GM23338 (cell line): ENCODE results near the gene GPR39. TPM values are rescaled to one million over a fixed set of nuclear protein-coding genes. Genes with fewer than 3 reads are reported as not detected.

Experiments used
- ATAC-seq: fragments of 200-7000 bp; cut with Tn5 transposase; 3 replicates; pipeline ENCODE4 v1.9.1; 2020
- DNase-seq: peaks from one replicate; pipeline ENCODE4 v3.0.0-alpha.2; 2015; ENCODE audit warnings: low spot score
- H2AFZ ChIP-seq: fragments of 200-600 bp; sonication (generic); 2 replicates; pipeline ENCODE4 v1.8.0; 2016; ENCODE audit warnings: antibody characterized with exemption, mild to moderate bottlenecking, moderate library complexity
- H3F3A ChIP-seq: fragments of 200-600 bp; sonication (generic); replicated peaks from 2 replicates; pipeline ENCODE4 v1.8.0; 2017; ENCODE audit warnings: antibody characterized with exemption, mixed run types, low read depth
- H3K27ac ChIP-seq: fragments of 200-600 bp; sonication (generic); 2 replicates; pipeline ENCODE4 v1.6.1; 2016; ENCODE audit warnings: low read depth
- H3K27me3 ChIP-seq: fragments of 200-600 bp; sonication (generic); 2 replicates; pipeline ENCODE4 v1.8.0; 2016; ENCODE audit warnings: mild to moderate bottlenecking, mixed run types, moderate library complexity; ENCODE audit not compliant: insufficient read depth
- H3K36me3 ChIP-seq: fragments of 200-600 bp; sonication (generic); 2 replicates; pipeline ENCODE4 v1.8.0; 2016; ENCODE audit warnings: mild to moderate bottlenecking; ENCODE audit not compliant: insufficient read depth
- H3K4me1 ChIP-seq: fragments of 200-600 bp; sonication (generic); 2 replicates; pipeline ENCODE4 v1.8.0; 2016; ENCODE audit warnings: mild to moderate bottlenecking, moderate library complexity; ENCODE audit not compliant: insufficient read depth
- H3K4me2 ChIP-seq: fragments of 200-600 bp; sonication (generic); 2 replicates; pipeline ENCODE4 v1.7.1; 2017; ENCODE audit warnings: mixed run types
- H3K4me3 ChIP-seq: fragments of 200-600 bp; sonication (generic); 2 replicates; pipeline ENCODE4 v1.6.1; 2016; ENCODE audit warnings: mixed run types
- H3K79me2 ChIP-seq: fragments of 200-600 bp; sonication (generic); replicated peaks from 2 replicates; pipeline ENCODE4 v1.8.0; 2017; ENCODE audit warnings: mild to moderate bottlenecking; ENCODE audit not compliant: insufficient read depth
- H3K9me2 ChIP-seq: fragments of 200-600 bp; sonication (generic); 2 replicates; pipeline ENCODE4 v1.8.0; 2017; ENCODE audit not compliant: insufficient read depth
- H4K20me1 ChIP-seq: fragments of 200-600 bp; sonication (generic); replicated peaks from 2 replicates; pipeline ENCODE4 v1.8.0; 2017; ENCODE audit warnings: mild to moderate bottlenecking; ENCODE audit not compliant: insufficient read depth
- H3K27ac Mint-ChIP-seq: 2 replicates; pipeline ENCODE4 v1.8.0; 2020; ENCODE audit warnings: inconsistent platforms, mild to moderate bottlenecking, moderate library complexity, mixed read lengths
- H3K27me3 Mint-ChIP-seq: 3 replicates; pipeline ENCODE4 v1.8.0; 2022; ENCODE audit warnings: low read depth, mild to moderate bottlenecking, moderate library complexity, mixed read lengths, inconsistent platforms; ENCODE audit not compliant: insufficient read depth, poor library complexity
- H3K36me3 Mint-ChIP-seq: 3 replicates; pipeline ENCODE4 v1.8.0; 2021; ENCODE audit warnings: low read depth, mild to moderate bottlenecking, inconsistent platforms, moderate library complexity, mixed read lengths
- H3K4me1 Mint-ChIP-seq: 3 replicates; pipeline ENCODE4 v1.8.0; 2020; ENCODE audit warnings: mild to moderate bottlenecking, inconsistent platforms, mixed read lengths
- H3K4me3 Mint-ChIP-seq: 3 replicates; pipeline ENCODE4 v1.8.0; 2021; ENCODE audit warnings: moderate library complexity, mild to moderate bottlenecking, inconsistent platforms, mixed read lengths
- H3K9me3 Mint-ChIP-seq: 3 replicates; pipeline ENCODE4 v1.8.0; 2020; ENCODE audit warnings: moderate library complexity, mild to moderate bottlenecking, inconsistent platforms, mixed read lengths
- CREB1 ChIP-seq: fragments of 250-450 bp; sonication (Bioruptor Pico); IDR thresholded peaks from 2 replicates; pipeline ENCODE4 v1.5.0; 2020; ENCODE audit warnings: low read depth, mild to moderate bottlenecking, moderate library complexity
- EZH2 ChIP-seq: fragments of 200-600 bp; sonication (generic); IDR thresholded peaks from one replicate; pipeline ENCODE4 v1.8.0; 2017; ENCODE audit warnings: antibody characterized with exemption, mild to moderate bottlenecking, low read depth; ENCODE audit not compliant: unreplicated experiment
- EZH2phosphoT487 ChIP-seq: fragments of 200-600 bp; sonication (generic); IDR thresholded peaks from one replicate; pipeline ENCODE4 v1.8.1; 2018; ENCODE audit warnings: antibody characterized with exemption; ENCODE audit not compliant: unreplicated experiment
- JUNB ChIP-seq: IDR thresholded peaks from one replicate; pipeline ENCODE4 v1.6.1; 2016; ENCODE audit warnings: antibody characterized with exemption; ENCODE audit not compliant: unreplicated experiment
- NANOG ChIP-seq: IDR thresholded peaks from 2 replicates; pipeline ENCODE4 v1.6.1; 2016; ENCODE audit warnings: antibody characterized with exemption, borderline replicate concordance
- POLR2AphosphoS5 ChIP-seq: IDR thresholded peaks from 2 replicates; pipeline ENCODE4 v1.6.1; 2016; ENCODE audit warnings: antibody characterized with exemption, low read depth
- STAT1 ChIP-seq: IDR thresholded peaks from one replicate; pipeline ENCODE4 v1.6.1; 2016; ENCODE audit warnings: antibody characterized with exemption; ENCODE audit not compliant: unreplicated experiment
- ZNF114 ChIP-seq: fragments of 250-450 bp; sonication (Bioruptor Pico); IDR thresholded peaks from 2 replicates; pipeline ENCODE4 v1.5.0; 2020; ENCODE audit warnings: mild to moderate bottlenecking, moderate library complexity
- ZNF331 ChIP-seq: fragments of 250-450 bp; sonication (Bioruptor Pico); IDR thresholded peaks from 2 replicates; pipeline ENCODE4 v1.5.0; 2020; ENCODE audit warnings: low read depth, mild to moderate bottlenecking, moderate library complexity
- polyA plus RNA-seq: library from polyadenylated mRNA; unstranded; fragments of >200 nt; fragmentation: Nextera tagmentation; extraction: Ambion mirVana; gene quantifications from 2 replicates; pipeline ENCODE4 v1.2.1, GENCODE V29; 2016
- total RNA-seq: library from RNA; depleted of rRNA; stranded (reverse); fragments of >200 nt; shearing (Covaris generic); gene quantifications from 2 replicates; pipeline ENCODE4 v1.2.3, GENCODE V29; 2014
- TF ChIP-seq, protein P1 (sequence below): IDR thresholded peaks from one replicate; pipeline ENCODE4 v1.6.1; 2018; ENCODE audit warnings: antibody characterized with exemption; ENCODE audit not compliant: unreplicated experiment
- TF ChIP-seq, protein P2 (sequence below): fragments of 250-450 bp; sonication (Bioruptor Pico); IDR thresholded peaks from 2 replicates; pipeline ENCODE4 v1.5.0; 2020; ENCODE audit warnings: mild to moderate bottlenecking, moderate library complexity
- TF ChIP-seq, protein P3 (sequence below): IDR thresholded peaks from 2 replicates; pipeline ENCODE4 v1.6.1; 2016; ENCODE audit warnings: antibody characterized with exemption

GPR39 gene
- total and polyA plus RNA-seq, 2 experiments from 2014 or later = 0.55 to 1.9 TPM

DNA sequence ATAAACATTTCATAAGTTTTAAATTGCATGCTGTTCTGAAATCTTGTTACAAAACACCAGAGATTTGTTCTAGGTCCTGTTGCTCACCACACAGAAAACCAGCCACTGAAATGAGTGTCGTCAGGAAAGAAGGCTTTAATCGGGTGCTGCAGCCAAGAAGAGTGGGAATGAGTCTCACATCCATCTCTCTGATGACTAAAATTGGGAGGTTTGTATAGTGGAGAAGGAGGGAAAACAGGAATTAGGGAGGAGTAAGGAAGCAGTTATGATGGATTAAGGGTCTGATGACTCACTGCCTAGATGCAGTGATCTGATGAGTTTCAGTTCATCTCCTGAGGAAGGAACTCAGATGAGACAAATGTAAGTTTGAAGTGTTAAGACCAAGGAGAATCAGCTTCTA, 42.1 kb upstream of the GPR39 start:
- Mint-ChIP-seq H3K27me3 (no peaks in the 10 kb centered on the region), H3K4me1 (no peaks in the 10 kb centered on the region)
- no peak for ATAC-seq

More for the DNA sequence above, 42.1 kb upstream of the GPR39 start:
- Histone ChIP-seq H2AFZ (no peak overlapping the region), H3K4me3 (no peak overlapping the region), H3K9me2 (no peaks in the 10 kb centered on the region), H3K79me2 (no peaks in the 10 kb centered on the region), H3K36me3 (no peaks in the 10 kb centered on the region), H3K27me3 (no peaks in the 10 kb centered on the region), H3K27ac (no peak overlapping the region), H3F3A (no peaks in the 10 kb centered on the region), H3K4me1 (no peaks in the 10 kb centered on the region), H4K20me1 (no peaks in the 10 kb centered on the region), H3K4me2 (no peak overlapping the region)
- TF ChIP-seq, protein P1, sequence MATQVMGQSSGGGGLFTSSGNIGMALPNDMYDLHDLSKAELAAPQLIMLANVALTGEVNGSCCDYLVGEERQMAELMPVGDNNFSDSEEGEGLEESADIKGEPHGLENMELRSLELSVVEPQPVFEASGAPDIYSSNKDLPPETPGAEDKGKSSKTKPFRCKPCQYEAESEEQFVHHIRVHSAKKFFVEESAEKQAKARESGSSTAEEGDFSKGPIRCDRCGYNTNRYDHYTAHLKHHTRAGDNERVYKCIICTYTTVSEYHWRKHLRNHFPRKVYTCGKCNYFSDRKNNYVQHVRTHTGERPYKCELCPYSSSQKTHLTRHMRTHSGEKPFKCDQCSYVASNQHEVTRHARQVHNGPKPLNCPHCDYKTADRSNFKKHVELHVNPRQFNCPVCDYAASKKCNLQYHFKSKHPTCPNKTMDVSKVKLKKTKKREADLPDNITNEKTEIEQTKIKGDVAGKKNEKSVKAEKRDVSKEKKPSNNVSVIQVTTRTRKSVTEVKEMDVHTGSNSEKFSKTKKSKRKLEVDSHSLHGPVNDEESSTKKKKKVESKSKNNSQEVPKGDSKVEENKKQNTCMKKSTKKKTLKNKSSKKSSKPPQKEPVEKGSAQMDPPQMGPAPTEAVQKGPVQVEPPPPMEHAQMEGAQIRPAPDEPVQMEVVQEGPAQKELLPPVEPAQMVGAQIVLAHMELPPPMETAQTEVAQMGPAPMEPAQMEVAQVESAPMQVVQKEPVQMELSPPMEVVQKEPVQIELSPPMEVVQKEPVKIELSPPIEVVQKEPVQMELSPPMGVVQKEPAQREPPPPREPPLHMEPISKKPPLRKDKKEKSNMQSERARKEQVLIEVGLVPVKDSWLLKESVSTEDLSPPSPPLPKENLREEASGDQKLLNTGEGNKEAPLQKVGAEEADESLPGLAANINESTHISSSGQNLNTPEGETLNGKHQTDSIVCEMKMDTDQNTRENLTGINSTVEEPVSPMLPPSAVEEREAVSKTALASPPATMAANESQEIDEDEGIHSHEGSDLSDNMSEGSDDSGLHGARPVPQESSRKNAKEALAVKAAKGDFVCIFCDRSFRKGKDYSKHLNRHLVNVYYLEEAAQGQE = no peak
- no peak for TF ChIP-seq ZNF114
- TF ChIP-seq EZH2phosphoT487 = no peak
- TF ChIP-seq ZNF331 = no peak
- TF ChIP-seq, protein P2, sequence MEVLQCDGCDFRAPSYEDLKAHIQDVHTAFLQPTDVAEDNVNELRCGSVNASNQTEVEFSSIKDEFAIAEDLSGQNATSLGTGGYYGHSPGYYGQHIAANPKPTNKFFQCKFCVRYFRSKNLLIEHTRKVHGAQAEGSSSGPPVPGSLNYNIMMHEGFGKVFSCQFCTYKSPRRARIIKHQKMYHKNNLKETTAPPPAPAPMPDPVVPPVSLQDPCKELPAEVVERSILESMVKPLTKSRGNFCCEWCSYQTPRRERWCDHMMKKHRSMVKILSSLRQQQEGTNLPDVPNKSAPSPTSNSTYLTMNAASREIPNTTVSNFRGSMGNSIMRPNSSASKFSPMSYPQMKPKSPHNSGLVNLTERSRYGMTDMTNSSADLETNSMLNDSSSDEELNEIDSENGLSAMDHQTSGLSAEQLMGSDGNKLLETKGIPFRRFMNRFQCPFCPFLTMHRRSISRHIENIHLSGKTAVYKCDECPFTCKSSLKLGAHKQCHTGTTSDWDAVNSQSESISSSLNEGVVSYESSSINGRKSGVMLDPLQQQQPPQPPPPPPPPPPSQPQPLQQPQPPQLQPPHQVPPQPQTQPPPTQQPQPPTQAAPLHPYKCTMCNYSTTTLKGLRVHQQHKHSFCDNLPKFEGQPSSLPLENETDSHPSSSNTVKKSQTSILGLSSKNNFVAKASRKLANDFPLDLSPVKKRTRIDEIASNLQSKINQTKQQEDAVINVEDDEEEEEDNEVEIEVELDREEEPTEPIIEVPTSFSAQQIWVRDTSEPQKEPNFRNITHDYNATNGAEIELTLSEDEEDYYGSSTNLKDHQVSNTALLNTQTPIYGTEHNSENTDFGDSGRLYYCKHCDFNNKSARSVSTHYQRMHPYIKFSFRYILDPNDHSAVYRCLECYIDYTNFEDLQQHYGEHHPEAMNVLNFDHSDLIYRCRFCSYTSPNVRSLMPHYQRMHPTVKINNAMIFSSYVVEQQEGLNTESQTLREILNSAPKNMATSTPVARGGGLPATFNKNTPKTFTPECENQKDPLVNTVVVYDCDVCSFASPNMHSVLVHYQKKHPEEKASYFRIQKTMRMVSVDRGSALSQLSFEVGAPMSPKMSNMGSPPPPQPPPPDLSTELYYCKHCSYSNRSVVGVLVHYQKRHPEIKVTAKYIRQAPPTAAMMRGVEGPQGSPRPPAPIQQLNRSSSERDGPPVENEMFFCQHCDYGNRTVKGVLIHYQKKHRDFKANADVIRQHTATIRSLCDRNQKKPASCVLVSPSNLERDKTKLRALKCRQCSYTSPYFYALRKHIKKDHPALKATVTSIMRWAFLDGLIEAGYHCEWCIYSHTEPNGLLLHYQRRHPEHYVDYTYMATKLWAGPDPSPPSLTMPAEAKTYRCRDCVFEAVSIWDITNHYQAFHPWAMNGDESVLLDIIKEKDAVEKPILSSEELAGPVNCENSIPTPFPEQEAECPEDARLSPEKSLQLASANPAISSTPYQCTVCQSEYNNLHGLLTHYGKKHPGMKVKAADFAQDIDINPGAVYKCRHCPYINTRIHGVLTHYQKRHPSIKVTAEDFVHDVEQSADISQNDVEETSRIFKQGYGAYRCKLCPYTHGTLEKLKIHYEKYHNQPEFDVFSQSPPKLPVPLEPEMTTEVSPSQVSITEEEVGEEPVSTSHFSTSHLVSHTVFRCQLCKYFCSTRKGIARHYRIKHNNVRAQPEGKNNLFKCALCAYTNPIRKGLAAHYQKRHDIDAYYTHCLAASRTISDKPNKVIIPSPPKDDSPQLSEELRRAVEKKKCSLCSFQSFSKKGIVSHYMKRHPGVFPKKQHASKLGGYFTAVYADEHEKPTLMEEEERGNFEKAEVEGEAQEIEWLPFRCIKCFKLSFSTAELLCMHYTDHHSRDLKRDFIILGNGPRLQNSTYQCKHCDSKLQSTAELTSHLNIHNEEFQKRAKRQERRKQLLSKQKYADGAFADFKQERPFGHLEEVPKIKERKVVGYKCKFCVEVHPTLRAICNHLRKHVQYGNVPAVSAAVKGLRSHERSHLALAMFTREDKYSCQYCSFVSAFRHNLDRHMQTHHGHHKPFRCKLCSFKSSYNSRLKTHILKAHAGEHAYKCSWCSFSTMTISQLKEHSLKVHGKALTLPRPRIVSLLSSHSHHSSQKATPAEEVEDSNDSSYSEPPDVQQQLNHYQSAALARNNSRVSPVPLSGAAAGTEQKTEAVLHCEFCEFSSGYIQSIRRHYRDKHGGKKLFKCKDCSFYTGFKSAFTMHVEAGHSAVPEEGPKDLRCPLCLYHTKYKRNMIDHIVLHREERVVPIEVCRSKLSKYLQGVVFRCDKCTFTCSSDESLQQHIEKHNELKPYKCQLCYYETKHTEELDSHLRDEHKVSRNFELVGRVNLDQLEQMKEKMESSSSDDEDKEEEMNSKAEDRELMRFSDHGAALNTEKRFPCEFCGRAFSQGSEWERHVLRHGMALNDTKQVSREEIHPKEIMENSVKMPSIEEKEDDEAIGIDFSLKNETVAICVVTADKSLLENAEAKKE (CRISPR knock-in tag) = no peak
- TF ChIP-seq, protein P3, sequence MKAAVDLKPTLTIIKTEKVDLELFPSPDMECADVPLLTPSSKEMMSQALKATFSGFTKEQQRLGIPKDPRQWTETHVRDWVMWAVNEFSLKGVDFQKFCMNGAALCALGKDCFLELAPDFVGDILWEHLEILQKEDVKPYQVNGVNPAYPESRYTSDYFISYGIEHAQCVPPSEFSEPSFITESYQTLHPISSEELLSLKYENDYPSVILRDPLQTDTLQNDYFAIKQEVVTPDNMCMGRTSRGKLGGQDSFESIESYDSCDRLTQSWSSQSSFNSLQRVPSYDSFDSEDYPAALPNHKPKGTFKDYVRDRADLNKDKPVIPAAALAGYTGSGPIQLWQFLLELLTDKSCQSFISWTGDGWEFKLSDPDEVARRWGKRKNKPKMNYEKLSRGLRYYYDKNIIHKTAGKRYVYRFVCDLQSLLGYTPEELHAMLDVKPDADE = no peak
- no peak for TF ChIP-seq CREB1 (CRISPR knock-in tag)
- TF ChIP-seq NANOG = no peak
- no peak for TF ChIP-seq POLR2AphosphoS5
- no peak for TF ChIP-seq JUNB
- TF ChIP-seq STAT1 = no peak
- no peak for TF ChIP-seq EZH2
- Mint-ChIP-seq H3K9me3 (peaks cover 17% of the 10 kb centered on the region), H3K4me3 (no peak overlapping the region), H3K27ac (no peak overlapping the region), H3K36me3 (peaks cover 7% of the 10 kb centered on the region)
- DNase-seq = no peak
